Activated naive CD4-positive, alpha-beta T cell treated with Interleukin-2 at 50 U/mL for 16 hours (primary cell): ENCODE measurements around the gene ST6GALNAC3.
"Not testable (repeated sequence)": the region's sequence is repeated elsewhere in the genome, so short reads cannot be mapped to it uniquely, and the experiment has no call there.

Experiments
- DNase-seq: peaks from one replicate; pipeline ENCODE4 v3.0.0-alpha.2; 2020

ST6GALNAC3 gene

GRCh38 chr1:76601465-76601864 is 526.9 kb downstream of the ST6GALNAC3 start:
- DNase-seq, result no peak

- DNase-seq, result no peak
These were observed 533.2 kb downstream of the ST6GALNAC3 start for GRCh38 chr1:76607717-76608116.

- DNase-seq, result no peak
These were observed 537.4 kb downstream of the ST6GALNAC3 start for GRCh38 chr1:76611770-76612445.

GRCh38 chr1:76613886-76614285 is 539.3 kb downstream of the ST6GALNAC3 start:
- no peak for DNase-seq

GRCh38 chr1:76615253-76616035 is 540.9 kb downstream of the ST6GALNAC3 start:
- no peak for DNase-seq

- no peak for DNase-seq
These were observed 545.8 kb downstream of the ST6GALNAC3 start for GRCh38 chr1:76620371-76620770.

DNA sequence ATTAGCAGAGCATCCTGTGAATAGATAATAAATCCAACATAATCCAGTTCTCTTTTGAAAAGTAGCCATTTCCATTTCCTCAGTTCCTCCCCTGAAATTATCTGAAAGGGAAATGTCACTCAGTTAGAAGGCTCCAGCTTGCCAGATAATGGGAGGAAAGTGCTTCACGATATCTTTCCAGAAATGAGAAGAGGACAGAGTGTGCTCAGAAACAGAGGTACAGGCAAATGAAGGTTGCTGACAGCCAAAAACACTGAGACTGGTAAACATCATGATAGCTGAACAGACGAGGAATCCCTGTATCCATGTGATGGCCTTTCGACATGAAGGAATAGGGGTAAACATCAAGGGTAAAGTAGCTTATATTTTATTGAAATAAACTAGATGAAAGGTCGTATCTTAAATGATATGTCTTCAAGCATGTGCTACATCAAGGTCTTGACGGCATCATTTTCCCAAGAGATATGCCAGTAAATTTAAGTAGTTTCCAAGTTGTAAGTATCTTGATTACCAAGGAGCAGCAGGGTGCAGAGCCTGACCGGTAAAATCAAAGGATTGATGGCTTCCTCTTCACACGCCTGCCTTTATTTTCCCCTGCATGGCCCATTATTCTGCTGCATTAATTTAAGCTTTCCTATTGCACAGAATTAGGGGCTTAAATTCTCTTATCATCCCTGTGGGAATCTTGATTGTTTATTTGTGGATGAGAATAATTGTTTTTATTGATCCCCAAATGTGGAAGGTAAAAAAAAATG is 548.4 kb downstream of the ST6GALNAC3 start:
- no peak for DNase-seq

DNA sequence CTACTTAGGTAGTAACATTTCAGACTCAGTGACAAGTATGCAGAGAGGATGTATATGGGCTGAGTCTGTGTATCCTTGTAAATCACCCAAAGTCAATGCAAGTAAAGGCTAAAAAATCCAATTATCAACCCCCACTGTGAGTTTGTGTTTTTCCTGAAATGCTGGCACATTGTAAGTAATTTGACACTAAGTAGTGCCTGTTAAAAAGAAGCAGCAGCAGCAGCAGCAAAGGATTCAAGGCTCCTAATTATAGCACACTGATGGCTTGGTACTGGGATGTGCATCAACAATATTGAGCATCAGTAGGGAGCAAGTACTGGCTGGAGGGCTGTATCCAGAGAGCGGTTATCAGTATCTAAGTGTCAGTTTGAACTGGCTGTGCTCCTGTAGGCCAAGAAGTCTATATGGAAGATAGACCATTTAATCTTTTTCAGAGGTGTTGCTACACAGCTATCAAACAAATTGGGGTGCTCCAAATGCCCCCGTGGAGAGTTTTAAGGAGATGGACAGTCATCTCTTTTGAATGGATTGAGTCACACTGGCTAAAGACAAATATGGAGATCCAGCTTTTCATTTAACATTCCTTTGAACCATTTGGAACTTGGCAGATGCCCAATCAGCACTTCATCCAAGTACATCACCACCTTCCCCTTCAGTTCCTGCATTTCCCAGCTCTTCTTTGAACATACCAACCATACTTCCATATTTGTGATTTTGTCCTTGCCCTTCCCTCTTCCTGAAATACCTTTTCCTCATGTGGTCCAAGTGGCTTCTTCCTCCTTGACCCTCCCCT is 551.5 kb downstream of the ST6GALNAC3 start:
- no peak for DNase-seq

- no peak for DNase-seq
These were observed 553.0 kb downstream of the ST6GALNAC3 start for GRCh38 chr1:76627498-76627897.

DNA sequence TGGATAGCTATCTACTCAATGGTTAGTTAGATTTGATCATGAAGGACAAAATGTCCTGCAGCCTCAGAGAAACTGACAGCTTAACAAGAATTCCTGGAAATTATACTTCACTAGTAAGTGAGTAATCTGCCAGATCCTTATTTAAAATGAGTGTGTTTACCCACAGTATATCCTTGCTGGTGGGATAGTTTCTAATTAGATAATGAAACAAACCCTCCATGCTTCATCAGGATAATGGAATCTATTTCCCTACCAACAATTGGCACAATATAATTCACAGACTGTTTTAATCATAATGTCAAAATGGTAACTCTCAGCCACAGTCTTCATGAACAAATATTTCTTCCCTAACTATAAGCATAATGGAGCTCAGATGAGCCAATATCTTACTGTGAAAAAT is 553.4 kb downstream of the ST6GALNAC3 start:
- DNase-seq, result no peak

GRCh38 chr1:76632136-76632535 is 557.6 kb downstream of the ST6GALNAC3 start:
- DNase-seq, result no peak

GRCh38 chr1:76635784-76636183 is 561.2 kb downstream of the ST6GALNAC3 start:
- no peak for DNase-seq

GRCh38 chr1:76639181-76639580 is 564.6 kb downstream of the ST6GALNAC3 start:
- no peak for DNase-seq

DNA sequence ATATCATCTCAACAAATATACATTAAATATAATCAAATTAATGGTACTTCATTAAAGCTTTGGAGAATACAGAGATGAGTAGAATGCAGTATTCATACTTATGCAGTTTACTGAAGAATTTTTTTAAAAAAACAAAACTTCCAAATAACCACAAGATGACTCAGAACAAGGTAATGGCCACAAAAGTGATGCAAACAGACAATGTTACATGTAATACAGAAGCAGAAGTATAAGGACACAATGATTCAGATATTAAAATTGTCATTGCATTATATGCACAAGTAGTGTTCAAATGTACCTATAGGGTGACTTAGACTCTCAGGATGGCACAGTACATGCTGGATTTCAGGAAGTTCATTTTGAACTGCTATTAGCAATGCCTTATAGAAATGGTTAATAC is 565.5 kb downstream of the ST6GALNAC3 start:
- no peak for DNase-seq

DNA sequence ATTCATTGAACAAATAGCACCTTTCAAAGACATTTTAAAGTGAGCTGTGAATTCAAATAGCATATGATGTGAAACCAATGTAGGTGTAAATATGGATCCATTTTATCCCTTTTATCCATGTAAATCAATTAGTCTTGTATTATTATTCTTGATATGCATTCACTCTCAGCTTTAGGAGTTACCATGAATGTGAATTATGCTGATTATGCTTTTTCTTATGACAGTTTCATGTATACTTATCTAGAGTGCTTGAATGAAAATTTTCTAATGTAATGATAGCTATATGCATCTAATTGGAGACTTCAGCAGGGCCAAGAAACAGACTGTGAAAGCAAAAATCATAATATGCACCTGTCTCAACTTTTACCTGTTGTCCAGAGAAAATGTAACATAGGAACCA is 566.2 kb downstream of the ST6GALNAC3 start:
- no peak for DNase-seq

GRCh38 chr1:76644139-76644538 is 569.6 kb downstream of the ST6GALNAC3 start:
- DNase-seq, result no peak

DNA sequence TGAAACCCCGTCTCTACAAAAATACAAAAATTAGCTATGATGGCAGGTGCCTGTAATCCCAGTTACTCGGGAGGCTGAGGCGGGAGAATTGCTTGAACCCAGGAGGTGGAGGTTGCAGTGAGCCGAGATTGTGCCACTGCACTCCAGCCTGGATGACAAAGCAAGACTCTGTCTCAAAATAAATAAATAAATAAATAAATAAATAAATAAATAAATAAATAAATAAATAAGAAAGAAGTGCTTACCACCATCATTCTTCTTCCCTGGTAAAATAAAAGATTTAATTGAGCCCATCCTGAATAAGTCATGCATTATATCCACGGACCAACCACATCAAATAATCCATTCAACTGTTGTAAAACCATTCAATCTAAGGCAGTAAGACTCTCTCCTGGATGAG is 578.3 kb downstream of the ST6GALNAC3 start:
- DNase-seq, result not testable (repeated sequence)

GRCh38 chr1:76657623-76658022 is 583.1 kb downstream of the ST6GALNAC3 start:
- no peak for DNase-seq

- DNase-seq, result no peak
These were observed 584.8 kb downstream of the ST6GALNAC3 start for GRCh38 chr1:76659171-76659940.

GRCh38 chr1:76661531-76661930 is 587.0 kb downstream of the ST6GALNAC3 start:
- no peak for DNase-seq

GRCh38 chr1:76666499-76666898 is 592.0 kb downstream of the ST6GALNAC3 start:
- DNase-seq, result no peak

GRCh38 chr1:76668046-76668445 is 593.5 kb downstream of the ST6GALNAC3 start:
- DNase-seq, result no peak
